HG03521 (cell line): ENCODE data around the gene AGAP1.

Source experiments
- ATAC-seq: cut with Tn5 transposase; IDR thresholded peaks from one replicate; pipeline ENCODE4 v1.9.1; 2021; ENCODE audit warnings: mild to moderate bottlenecking, moderate library complexity; ENCODE audit not compliant: unreplicated experiment

AGAP1 gene

GRCh38 chr2:235530735-235531134, 36.9 kb downstream of the AGAP1 start:
- ATAC-seq: no peak

- no peak for ATAC-seq
These were observed 38.5 kb downstream of the AGAP1 start for GRCh38 chr2:235532307-235532706.

DNA sequence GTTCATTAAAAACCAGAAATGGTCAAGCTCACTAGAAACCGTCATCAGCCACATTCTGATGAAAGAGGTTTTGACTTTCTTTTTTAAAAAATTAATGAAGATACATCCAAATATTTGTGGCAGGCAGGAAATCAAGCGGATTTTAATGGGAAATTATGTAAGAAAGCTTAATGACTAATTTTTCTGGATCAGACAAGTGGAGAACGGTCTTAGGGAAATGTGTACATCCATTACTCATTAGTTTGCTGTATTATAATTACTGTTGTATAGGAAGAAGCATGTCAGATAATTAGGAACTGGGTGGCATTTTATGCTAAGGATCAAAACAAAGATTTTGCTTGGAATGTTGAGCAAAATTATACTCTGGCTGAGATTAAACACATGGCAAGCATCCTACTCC, 39.4 kb downstream of the AGAP1 start:
- ATAC-seq: no peak

- ATAC-seq: no peak
These were observed 40.0 kb downstream of the AGAP1 start for GRCh38 chr2:235533616-235534385.

GRCh38 chr2:235534678-235535422, 41.0 kb downstream of the AGAP1 start:
- no peak for ATAC-seq

GRCh38 chr2:235535423-235536130, 41.7 kb downstream of the AGAP1 start:
- ATAC-seq: no peak

DNA sequence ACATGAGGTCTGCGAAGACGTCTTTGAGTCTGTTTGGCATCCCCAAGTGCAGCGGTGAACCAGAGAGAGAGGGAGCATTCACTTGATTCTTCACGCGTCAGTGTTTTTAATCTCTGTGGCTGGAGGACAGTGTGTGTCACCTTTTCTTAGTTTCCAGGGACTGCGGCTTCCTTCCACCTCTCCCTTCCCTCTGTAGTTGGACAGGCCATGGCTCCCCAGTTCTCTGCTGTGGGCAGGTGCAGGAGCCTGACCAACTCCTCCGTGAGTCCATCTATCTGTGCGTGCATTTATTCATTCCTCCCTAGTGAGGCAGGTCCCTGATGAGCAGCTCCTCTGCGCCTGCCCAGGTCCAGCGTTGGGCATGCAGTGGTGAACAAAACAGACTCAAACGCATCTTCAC, 42.9 kb downstream of the AGAP1 start:
- no peak for ATAC-seq

GRCh38 chr2:235537186-235537585, 43.3 kb downstream of the AGAP1 start:
- ATAC-seq: no peak

GRCh38 chr2:235537587-235537986, 43.7 kb downstream of the AGAP1 start:
- ATAC-seq: no peak

GRCh38 chr2:235538144-235538639, 44.3 kb downstream of the AGAP1 start:
- no peak for ATAC-seq

DNA sequence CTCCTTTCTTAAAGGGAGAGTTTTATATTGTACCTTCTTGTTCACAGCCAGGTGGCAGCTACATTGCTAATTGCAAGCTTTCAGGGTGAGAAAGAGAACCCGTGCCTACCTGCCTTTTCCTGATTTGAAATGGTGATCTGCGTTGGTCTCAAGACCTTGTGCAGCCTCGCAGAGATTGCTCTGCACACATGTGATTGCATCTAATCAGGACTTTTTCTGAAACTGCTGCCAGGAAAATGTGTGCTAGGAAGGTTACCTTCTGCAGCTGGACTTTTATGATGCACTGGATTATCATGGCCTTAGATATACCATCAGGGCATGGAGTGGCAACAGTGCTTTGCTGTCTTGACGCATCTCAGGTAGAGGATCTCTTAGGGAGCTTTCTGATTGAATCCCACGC, 45.1 kb downstream of the AGAP1 start:
- no peak for ATAC-seq

GRCh38 chr2:235539773-235540172, 45.9 kb downstream of the AGAP1 start:
- ATAC-seq: no peak

DNA sequence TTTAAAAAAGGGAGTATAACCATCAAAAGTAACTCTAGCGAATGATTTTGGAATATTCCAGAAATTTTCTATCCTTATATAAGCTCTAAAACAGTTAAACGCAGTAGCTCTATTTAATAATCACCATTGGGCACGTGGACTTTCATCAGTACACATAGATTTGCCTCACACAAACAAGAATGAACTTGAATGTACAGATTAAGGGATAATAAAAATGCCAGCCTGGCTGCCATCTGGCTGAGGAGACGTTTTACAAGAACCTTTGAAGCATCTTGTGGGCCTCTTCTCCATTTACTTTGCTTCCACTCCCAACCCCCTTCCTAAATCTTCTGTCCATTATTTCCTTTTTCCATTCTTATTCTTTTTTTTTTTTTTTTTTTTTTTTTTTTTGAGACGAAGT, 47.2 kb downstream of the AGAP1 start:
- no peak for ATAC-seq

- no peak for ATAC-seq
These were observed 48.2 kb downstream of the AGAP1 start for GRCh38 chr2:235541838-235542549.

- no peak for ATAC-seq
These were observed 48.9 kb downstream of the AGAP1 start for GRCh38 chr2:235542733-235543127.

DNA sequence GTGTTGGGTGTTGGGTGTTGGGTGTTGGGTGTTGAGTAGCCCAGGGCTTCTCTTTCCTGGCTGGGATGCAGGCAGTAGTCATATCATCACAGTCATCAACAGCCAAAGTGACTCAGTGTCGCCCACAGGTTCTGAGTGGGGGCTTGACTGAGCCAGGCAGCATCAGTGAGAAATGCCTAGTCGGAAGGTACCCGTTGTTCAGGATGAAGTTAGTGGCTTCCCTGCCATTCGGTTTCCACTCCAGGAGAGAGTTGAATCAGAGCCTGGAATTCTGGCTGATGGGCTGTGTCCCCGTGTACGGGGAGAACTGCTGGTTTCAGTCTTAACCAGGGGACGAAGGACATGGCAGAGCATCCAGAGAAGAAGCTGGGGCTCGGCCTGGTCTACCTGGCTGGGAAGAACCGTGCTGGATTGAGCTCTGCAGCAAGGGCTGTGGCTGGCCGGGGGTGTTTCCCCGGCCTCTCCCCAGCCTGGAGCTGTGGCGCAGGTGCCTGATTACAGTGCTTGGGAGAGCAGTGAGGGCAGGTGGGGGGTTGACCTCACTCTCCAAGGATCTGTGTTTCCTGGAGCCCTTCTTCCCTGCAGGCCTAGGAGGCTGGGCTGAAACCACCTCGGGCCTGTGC, 49.4 kb downstream of the AGAP1 start:
- no peak for ATAC-seq

DNA sequence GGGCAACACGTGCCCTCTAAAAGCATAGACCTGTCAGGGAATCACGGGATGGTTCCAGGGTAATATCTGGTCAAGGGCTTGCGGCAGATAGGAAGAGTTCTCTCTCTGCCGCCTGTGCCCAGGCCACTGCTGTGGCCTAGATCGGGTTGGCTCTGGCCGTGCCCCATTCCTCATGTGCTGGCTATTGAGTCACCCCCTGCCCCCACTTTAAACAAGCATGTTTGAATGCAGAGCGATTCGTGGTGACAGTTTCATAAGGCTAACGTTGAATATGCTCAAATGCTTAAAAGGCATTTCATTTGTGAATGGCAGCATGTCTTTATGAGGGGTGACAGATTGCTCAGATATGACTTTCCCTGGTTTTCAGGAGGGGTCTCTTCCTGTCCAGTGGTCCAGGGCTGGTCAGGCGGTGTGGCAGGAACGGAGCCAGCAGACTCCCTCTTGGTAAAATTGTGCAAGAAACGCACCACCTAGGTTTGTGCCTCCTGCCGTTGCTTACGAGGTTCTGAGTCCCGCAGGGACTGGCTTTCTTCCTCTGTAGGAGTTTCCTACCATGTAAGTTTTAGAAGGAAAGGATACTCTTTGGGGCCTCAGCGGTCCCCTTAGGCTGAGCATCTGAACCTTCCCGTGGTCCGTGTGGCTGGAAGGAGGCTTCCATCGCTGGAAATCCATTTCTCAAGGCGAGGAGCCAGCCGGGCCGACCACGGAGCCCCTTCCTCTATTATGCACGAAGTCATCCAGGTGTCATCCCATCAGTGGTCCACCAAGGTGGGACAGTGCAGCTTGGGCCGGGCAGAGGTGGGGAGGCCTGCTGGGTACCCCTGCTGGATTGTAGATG, 50.2 kb downstream of the AGAP1 start:
- no peak for ATAC-seq

DNA sequence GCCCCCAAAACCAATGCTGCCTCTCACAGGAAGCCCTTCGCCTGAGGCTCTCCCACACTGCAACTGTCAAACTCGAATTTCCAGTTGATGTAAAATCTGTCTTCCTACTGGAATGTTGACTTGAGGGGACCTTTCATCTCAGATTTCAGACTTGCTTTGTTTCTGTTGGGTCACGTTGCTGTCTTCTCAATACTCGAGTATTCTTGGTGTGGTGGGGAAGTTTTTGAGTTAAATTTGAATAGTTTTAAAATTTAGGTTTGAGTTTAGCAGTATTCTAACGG, 50.8 kb downstream of the AGAP1 start:
- ATAC-seq: no peak

DNA sequence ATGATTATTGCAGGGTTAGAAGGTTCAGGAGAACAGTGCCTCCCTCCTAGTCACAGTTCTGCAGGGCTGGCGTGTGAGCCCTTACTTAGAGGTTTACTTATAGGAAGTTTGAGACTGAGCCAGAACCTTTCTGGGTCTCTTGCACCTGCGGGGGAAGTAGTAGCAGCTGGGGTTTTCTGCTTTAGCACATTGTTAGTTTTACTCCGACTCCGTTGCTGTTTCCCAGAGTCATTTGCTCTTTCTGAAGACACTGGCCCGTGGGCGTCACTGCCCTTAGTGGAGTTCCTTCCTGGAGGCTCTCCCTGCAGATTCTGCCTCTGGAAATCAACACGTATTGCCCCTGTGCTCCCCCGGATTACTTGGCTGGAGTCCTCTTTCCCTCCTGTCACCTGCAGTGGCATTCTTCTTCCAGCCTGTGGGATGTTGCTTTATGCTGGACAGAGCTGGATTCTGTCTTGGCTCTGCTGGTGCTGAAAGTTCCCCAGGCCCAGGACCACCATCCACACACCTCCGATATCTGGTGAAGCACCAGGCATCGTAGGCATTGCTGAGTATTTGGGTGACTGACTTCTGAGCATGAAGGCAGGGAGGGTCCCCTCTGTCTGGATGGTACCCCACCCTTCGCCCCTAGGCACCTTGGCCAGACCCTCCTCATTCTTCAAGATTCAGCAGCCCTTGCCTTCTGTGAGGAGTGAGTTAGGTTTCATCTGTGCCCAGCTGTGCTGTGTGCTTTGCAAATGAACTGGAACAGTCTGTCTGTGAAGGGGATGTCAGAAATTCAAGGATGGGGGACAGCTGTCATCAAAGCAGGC, 51.7 kb downstream of the AGAP1 start:
- no peak for ATAC-seq
